ENCODE measurements around the gene NPLOC4.
A peak's percentile ranks its signal among the peaks of the same experiment; 100 is the strongest.

NPLOC4 gene

DNA sequence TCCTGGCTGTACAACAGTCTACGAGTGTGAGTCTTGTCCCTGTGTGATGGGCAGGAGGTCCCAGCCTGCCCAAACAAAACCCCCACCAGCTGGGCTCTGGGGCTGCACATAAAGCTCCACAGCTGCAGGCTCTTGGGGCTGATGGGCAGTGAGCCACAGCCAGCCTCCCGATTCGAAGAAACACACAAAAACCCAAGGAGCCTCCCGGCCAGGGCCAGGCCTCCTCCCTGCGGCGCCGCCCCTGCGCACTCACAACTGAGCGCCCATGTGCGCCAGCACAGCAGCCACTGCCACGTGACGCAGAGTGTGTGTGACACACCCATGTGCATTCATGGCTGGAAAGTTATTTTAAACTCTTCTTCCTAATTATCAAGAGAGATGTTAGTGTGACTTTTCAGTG is 54.2 kb downstream of the NPLOC4 start:
- DNase-seq, result no peak

- no peak for DNase-seq
Observed at GRCh38 chr17:81582341-81582740, 54.6 kb downstream of the NPLOC4 start.

DNA sequence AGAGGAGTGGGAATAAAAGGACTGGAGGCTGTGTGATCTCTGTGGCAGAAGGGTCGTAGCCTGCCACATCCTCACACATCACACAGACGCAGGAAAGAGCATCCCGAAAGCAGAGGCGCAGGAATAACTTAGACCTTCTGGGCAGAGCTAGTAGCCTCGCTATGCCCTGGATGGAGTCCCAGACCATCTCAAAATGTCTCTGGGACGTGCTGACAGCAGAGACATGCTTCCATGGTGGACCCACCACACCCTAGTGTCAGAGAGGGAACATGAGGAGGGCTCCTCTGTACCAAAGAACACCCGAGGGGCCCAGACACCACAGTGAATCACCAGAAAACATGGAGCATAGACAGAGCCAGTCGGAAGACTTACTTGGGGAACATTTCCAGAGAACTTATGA is 55.2 kb downstream of the NPLOC4 start:
- DNase-seq, result no peak

DNA sequence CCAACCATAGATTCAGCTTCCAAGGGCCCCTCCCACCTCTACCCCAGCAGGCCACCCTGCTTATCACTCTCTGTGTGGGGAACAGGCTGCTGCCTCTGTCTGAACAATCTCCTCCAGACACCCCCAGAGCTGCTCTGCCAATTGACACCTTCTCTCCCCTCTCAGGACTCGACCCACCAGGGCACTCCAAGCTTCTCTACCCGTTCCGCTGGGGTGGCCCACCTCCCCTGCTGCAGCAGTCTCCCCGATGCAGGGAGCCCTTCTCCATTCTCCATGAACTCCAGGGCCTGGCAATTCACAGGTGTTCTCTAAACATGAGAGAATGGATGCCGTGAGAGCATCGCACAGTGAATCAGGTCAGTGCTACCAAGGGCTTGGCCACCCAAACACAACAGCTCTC is 56.4 kb downstream of the NPLOC4 start:
- DNase-seq, result no peak

DNA sequence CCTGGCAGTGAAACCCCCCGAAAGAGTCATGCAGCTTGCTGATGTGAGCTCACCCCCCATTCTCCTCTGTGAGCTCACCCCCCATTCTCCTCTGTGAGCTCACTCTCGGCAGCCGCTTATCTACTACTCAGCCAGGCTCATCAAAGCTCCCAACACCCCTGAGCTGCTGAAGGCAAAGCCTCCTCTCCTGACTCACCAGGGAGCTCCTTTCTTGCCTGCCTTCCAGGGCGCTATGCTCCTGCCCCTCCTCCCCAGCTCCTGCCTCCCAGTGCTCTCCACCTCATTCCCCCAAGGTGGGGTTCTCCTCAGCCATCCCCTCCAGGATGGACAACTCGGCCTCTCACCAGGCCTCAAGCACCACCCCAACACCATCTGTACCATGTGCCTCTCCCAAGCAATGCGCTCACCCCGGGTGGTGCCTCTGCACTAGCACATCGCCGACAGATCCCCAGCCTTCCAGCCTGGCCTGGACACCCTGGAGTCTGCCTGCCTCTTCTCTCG is 57.0 kb downstream of the NPLOC4 start:
- no peak for DNase-seq

DNA sequence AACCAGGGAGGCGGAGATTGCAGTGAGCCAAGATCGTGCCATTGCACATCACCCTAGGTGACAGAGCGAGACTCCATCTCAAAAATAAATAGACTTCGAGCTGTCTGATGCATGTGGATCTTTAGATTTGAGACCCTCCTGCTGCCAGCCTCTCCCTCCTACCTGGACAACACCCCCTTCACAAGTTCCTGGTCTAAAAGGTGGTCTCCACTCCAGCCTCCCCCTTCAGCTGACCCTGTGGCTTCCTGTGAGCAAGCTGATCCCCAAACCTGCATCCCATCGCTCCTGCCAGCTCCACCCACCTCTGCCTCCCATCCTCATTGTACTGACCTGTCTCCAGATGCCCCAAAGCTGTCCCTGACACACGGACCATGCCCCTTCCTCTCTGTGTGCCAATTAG is 57.6 kb downstream of the NPLOC4 start:
- no peak for DNase-seq

GRCh38 chr17:81578561-81579225 is 58.2 kb downstream of the NPLOC4 start:
- no peak for DNase-seq

- no peak for DNase-seq
Observed at GRCh38 chr17:81578038-81578441, 58.9 kb downstream of the NPLOC4 start.

DNA sequence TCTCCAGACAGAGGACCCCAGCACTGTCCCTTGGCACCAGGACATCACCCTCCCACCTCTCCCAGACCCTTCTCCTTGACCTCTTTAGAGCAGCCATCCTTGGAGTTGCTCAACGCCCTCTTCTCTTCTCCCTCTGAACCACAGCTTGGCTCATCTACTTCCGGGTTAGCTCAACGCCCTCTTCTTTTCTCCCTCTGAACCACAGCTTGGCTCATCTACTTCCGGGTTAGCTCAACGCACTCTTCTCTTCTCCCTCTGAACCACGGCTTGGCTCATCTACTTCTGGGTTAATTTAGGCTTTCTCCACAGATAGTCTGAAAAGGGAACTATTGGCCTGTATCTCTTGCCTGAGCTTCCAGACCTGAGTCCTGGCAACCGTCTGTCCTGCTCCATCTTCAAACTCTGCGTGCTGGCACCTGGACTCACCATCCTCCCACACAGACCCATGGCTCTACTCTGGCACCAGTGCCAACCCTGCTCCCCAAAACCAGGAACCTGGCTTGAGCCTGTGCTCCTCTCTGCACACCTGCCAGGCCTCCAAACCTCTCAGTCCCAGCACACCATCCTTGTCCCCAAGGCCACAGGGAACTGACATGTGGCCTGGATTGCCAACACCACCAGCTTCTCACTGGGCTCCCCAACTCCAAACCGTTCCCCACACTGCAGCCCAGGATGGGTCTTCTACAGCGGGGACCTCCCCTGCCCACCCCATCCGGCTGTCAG is 59.5 kb downstream of the NPLOC4 start:
- no peak for DNase-seq

- DNase-seq, result no peak
Observed at GRCh38 chr17:81576621-81577277, 60.2 kb downstream of the NPLOC4 start.

DNA sequence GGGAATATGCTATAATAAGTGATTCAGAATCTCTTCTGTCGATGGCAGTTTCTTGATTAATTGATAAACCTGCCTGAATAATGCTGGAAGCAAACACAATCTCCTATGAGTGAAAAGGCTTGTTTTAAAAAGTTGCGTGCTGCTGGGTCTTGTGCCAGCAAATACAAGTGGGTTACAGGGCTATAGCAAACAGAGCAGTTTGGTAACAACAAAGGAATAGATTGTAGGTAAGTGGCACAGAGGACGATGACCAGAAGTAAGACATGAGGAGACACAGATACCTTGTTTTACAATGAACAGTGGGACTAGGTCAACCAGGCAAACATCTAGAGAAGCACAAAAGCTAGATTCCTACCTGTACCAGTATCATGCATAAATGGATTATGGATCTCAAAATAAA is 61.1 kb downstream of the NPLOC4 start:
- no peak for DNase-seq

DNA sequence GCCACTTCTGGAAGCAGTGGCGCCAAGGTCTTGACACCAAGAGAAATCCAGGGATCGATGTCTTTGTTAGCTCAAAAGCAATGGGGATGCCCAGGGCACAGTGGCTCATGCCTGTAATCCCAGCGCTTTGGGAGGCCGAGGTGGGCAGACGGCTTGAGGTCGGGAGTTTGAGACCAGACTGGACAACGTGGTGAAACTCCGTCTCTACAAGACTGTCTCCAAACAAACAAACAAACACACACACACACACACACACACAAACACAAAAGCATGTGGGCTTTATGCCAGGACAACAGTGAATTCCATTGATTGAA is 62.3 kb downstream of the NPLOC4 start:
- DNase-seq, result no peak

- no peak for DNase-seq
Observed at GRCh38 chr17:81573794-81574642, 62.9 kb downstream of the NPLOC4 start.

GRCh38 chr17:81572563-81573168 is 64.2 kb downstream of the NPLOC4 start:
- no peak for DNase-seq

GRCh38 chr17:81570964-81571363 is 65.9 kb downstream of the NPLOC4 start:
- no peak for DNase-seq

- DNase-seq, result no peak
Observed at GRCh38 chr17:81569986-81570514, 66.9 kb downstream of the NPLOC4 start.

- DNase-seq, result no peak
Observed at GRCh38 chr17:81568416-81568815, 68.5 kb downstream of the NPLOC4 start.

- DNase-seq, result no peak
Observed at GRCh38 chr17:81567191-81567590, 69.7 kb downstream of the NPLOC4 start.

GRCh38 chr17:81566461-81567126 is 70.3 kb downstream of the NPLOC4 start:
- DNase-seq, result peak; percentile 88

DNA sequence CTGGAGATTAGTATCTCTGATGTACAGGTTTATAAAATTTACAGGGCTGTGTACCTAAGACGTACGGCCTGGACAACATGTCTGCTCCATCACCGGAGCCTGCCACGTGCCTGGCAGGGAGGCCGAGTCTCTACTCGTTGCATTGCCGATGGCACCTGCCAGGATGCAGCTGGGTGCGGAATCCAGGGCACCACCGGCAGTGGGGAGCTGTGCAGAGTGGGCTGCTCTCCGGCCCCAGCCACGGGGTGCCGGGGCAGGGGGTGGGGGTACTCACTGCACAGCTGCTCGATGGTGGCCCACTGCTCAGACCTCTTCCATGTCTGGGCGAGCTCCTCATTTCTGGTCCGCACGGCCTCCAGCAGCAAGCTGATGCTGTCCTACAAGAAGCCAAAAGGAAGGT is 71.7 kb downstream of the NPLOC4 start:
- DNase-seq, result no peak

DNA sequence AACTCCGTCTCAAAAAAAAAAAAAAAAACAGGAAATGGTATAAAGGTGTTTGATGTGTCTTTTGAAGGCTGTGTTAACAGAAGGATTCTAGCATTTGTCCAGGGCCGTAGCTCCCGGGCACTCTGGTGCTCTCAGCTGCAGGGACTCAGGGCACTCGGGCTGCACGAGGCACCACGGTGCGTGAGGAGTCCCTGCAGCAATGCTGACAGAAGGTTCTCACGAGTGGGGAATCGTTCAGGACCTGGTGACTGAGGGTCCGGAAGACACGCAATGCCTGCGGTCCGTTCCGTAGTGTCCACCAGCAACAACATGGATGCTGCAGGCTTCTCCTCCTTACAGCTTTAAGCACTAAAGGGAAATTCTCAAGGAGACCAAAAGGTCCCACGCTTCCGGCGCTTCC is 72.1 kb downstream of the NPLOC4 start:
- no peak for DNase-seq
